ENCODE results near the gene STOX1.
"Not testable (repeated sequence)": the region's sequence is repeated elsewhere in the genome, so short reads cannot be mapped to it uniquely, and the experiment has no call there.

Gene STOX1, protein sequence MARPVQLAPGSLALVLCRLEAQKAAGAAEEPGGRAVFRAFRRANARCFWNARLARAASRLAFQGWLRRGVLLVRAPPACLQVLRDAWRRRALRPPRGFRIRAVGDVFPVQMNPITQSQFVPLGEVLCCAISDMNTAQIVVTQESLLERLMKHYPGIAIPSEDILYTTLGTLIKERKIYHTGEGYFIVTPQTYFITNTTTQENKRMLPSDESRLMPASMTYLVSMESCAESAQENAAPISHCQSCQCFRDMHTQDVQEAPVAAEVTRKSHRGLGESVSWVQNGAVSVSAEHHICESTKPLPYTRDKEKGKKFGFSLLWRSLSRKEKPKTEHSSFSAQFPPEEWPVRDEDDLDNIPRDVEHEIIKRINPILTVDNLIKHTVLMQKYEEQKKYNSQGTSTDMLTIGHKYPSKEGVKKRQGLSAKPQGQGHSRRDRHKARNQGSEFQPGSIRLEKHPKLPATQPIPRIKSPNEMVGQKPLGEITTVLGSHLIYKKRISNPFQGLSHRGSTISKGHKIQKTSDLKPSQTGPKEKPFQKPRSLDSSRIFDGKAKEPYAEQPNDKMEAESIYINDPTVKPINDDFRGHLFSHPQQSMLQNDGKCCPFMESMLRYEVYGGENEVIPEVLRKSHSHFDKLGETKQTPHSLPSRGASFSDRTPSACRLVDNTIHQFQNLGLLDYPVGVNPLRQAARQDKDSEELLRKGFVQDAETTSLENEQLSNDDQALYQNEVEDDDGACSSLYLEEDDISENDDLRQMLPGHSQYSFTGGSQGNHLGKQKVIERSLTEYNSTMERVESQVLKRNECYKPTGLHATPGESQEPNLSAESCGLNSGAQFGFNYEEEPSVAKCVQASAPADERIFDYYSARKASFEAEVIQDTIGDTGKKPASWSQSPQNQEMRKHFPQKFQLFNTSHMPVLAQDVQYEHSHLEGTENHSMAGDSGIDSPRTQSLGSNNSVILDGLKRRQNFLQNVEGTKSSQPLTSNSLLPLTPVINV

DNA sequence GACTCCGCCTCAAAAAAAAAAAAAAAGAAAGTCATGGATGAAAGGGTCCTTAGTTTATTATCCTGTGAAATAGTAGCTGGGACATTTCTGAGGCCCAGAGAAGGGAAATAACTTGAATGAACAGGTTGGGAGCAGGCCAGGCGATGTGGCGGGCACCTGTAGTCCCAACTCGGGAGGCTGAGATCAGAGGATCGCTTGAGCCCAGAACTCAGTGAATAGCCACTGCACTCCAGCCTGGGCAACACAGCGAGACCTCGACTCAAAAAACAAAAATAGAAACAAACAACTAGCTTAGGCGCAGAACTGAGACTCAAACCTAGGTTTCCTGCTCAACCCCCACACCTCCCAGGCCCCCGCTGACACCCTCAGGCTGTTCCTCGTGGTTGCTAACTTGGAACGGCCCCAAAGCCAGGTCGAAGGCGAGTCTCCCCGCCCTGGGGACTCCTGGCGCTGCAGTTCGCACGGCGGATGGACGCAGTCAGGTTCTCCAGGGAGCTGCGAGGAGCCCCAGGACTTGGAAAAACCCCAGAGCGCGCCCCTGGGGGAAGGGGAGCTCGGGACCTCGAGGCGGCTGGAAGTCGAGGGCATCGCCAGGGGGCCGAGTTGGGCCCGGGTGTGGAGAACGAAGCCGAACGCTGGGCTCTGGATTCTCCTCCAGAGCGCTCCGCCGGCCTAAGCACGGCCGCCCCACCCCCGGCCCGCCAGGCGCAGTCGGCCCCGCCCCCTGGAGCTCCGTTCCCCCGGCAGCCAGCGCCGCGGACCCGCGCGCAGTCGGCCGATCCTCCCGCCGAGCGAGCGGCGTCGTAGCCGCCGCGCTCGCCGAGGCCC, at the start of gene STOX1:
Gene STOX1 (plus strand): TSS at position 768 of the 828 bp plus-strand sequence. CDS start 93 bp downstream, outside the sequence.
- peak; percentile 15 to 17 for DNase-seq (ENCODE audit: low read depth in 2 of 2)

DNA sequence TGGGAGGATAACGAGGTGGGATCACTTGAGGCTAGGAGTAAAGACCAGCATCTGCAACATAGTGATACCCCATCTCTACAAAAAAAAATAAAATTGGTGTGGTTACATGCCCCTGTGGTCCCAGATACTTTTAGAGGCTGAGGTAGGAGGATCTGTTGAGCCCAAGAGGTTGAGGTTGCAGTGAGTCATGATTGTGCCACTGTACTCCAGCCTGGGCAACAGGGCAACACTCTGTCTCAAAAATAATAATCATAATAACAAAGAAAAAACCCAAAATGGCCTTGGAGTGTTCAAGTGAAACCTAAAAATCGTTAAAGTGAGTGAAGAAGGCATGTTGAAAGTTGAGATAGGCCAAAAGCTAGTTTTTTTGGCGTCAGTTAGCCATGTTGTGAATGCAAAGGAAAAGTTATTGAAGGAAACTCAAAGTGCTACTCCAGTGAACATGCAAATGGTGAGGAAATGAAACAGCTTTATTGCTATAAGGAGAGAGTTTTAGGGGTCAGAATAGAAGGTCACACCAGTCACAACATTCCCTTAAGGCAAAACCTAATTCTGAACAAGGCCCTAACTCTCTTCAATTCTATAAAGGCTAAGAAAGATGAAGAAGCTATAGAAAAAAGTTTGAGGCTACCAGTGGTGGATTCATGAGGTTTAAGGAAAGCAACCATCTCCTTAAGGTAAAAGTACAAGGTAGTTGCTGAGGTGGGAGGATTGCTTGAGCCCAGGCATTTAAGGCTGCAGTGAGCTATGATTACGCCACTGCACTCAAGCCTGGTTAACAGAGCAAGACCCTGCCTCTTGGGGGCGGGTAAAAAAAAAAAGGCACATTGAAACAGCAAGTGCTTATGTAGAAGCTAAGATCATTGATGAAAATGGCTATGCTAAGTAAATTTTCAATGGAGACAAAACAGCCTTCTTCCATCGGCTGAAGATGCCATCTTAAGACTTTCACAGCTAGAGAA, 45.4 kb upstream of the STOX1 start:
- no peak for DNase-seq (ENCODE audit: low read depth in 2 of 2)

DNA sequence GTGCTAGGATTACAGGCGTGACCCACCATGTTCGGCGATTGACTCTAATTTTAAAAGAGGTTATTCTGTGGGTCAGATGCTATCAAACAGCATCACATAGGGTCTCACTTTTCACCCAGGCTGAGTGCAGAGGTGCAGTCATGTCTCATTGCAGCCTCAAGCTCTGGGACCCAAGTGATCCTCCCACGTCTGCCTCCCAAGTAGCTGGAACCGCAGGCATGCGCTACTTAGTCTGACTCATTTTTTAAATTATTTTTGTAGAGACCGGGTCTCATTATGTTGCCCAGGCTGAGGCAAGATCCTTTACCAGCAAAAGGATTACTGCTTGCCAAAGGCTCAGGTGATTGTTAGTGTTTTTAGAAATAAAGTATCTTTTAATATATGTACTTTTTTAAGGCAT, 42.9 kb upstream of the STOX1 start:
- no peak for DNase-seq (ENCODE audit: low read depth in 2 of 2)

DNA sequence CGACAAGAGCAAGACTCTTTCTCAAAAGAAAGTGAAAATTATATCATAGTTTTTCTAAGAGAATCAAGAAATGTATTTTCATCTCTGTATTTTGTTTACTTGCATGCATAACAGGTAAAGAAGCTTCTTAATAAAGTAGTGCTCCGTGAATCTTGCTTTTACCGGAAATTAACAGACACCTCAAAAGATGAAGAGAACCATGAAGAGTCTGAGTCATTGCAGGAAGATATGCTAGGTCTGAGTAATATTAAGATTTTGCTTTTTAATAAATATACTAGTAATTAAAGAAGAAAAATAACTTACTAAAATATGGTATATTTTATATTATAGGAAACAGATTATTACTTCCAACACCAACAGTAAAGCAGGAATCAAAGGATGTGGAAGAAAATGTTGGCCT, 39.5 kb upstream of the STOX1 start:
- DNase-seq (ENCODE audit: low read depth in 2 of 2): no peak

DNA sequence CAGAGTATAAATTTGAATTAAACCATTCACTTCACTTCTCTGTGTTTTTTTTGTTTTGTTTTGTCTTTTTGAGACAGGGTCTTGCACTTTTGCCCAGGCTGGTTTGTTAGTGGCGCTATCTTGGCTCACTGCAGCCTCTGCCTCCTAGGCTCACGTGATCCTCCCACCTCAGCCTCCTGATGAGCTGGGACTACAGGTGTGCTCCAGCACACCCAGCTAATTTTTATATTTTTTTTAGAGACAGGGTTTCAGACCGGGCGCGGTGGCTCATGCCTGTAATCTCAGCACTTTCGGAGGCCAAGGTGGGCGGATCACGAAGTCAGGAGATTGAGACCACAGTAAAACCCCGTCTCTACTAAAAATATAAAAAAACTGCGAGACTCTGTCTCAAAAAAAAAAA, 36.9 kb upstream of the STOX1 start:
- no peak for DNase-seq (ENCODE audit: low read depth in 2 of 2)

DNA sequence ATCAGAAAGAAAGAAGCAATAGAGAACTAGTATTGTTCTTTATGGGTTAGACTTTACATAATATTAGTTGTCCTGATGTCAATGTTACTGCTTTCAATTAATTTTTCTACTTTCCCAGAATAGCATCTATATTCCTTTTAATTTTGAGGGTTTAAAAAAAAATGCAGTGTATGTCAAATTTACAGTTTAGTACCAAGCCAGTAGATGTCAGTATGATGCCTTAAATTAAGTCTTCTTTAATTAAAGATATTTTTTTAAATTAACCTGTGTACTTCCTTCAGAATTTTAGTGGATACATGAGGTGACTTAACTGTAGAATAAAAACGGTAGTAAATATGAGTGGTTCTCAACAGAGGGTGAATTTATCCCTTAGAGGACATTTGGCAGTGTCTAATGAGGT, 35.2 kb upstream of the STOX1 start:
- no peak for DNase-seq (ENCODE audit: low read depth in 2 of 2)

DNA sequence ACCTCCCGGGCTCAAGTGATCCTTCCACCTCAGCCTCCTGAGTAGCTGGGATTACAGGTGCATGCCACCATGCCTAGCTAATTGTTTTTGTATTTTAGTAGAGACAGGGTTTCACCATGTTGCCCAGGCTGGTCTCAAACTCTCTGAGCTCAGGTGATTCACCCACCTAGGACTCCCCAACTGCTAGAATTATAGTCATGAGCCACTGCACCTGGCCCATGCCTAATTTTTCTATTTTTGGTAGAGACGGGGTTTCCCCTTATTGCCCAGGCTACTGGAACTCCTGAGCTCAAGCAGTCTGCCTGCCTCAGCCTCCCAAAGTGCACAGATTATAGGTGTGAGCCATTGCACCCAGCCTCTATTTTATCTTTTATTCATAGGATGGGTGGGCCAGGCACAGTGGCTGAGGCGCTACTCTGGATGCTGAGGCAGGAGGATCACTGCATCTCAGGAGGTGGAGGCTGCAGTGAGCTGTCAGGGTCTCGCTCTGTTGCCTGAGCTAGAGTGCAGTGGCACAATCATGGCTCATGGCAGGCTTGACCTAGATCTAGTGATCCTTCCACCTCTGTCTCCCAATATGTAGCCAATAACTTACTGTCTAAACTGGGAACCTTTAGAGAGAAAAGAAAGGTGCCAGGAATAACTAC, 31.3 kb upstream of the STOX1 start:
- no peak for DNase-seq (ENCODE audit: low read depth in 2 of 2)

DNA sequence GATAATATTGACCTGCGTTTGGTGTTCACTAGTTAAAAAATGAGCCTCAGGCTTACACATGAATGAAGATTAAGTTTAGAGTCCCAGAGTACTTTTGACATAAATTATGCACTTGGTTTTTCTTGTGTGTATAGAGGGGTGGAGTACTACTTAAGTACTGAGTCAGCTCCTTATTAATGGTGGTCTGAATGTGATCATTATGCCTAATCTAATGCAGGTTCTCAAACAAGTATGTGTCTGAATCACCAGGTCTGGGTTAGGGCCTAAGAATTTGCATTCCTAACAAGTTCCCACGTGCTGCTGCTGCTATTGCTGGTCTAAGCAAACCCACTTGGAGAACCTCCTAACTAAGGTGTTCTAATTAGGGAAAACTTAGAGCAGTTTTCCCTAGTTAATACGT, 30.7 kb upstream of the STOX1 start:
- DNase-seq (ENCODE audit: low read depth in 2 of 2): peak; percentile 15 to 20

DNA sequence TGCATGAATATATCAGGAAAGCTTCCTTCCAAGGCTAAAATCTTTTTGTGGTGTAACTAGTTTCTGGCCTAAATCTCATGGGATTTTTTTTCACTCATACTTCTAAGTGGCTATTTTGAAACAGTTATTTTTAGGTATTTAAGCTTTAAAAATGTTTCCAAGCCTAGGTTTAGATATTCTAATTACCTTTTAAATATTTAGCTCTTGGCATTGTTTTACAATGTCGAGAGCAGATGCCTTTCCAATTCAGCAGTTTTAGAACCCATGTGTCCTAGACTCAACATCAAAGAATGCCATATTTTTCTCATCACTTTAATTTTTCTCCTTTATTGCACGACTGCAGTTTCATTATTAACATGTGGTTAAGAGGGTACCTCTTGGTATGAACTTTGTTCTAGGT, 27.1 kb upstream of the STOX1 start:
- DNase-seq (ENCODE audit: low read depth in 2 of 2): no peak

DNA sequence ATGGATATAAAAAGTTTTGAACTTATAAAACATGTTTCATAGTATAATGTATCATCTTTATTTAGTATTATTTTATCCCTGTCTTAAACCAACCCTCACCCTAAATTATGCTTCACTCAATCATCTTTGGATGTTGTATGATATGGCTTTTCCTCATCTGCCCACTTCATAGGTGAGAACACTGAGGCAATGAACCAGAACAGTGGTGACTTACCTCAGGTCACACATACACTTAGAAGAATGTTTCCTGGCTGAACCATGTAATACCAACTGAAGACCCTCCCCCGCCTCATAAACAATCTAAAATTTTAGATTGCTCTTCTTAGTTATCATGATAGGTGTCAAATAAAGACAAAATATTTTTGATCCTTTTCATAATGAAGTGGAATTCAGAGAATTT, 22.6 kb upstream of the STOX1 start:
- no peak for DNase-seq (ENCODE audit: low read depth in 2 of 2)

DNA sequence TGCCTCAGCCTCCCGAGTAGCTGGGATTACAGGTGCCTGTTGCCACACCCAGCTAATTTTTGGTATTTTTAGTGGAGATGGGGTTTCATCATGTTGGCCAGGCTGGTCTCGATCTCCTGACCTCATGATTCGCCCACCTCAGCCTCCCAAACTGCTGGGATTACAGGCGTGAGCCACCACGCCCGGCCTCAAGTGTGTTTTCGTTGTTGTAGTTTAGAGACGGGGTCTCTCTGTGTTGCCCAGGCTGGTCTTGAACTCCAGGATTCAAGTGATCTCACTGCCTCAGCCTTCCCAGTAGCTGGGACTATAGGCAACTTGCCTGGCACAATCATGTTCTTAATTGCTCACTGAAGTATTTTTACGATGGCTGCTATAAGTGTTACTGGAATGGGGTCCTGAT, 16.5 kb upstream of the STOX1 start:
- not testable (repeated sequence) for DNase-seq (ENCODE audit: low read depth in 2 of 2)

DNA sequence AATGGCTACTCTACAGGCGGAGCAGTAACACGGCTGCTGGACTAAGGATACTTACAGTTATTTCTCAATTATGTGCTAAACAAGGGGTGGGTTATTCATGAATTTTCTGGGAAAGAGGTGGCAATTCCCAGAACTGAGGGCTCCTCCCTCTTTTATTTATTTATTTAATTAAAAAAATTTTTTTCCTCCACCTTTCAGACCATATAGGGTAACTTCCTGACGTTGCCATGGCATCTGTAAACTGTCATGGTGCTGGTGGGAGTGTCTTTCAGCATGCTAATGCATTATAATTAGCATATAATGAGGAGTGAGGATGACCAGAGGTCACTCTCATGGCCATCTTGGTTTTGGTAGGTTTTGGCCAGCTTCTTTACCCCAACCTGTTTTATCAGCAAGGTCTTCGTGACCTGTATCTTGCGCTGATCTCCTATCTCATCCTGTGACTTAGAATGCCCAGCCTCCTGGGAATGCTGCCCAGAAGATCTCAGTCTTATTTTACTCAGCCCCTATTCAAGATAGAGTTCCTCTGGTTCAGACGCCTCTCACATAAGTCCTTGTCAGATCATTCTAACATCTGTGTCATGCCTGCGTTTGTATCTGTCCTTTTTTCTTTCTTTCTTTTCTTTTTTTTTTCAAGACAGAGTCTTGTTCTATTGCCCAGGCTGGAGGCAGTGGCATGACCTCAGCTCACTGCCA, 15.9 kb upstream of the STOX1 start:
- no peak for DNase-seq (ENCODE audit: low read depth in 2 of 2)

DNA sequence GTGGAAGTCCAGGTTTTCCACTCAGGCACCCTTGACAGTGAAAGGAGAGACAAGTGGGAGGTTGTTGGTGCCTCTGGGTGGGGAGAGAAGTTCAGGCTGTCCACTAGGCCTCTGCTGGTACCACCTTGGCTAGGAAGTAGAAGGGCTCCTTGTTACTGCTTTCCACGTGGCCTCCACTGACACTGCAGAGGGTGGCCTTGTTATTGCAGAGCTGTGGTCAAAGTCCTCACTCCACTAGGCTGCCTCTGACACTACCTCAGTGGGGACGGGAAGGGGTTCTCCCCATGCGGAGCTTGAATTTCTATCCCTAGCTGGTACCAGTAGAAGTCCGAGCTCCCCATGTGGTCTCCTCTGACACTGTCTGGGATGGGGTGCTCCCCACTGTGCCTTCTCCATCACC, 14.9 kb upstream of the STOX1 start:
- DNase-seq (ENCODE audit: low read depth in 2 of 2): no peak

DNA sequence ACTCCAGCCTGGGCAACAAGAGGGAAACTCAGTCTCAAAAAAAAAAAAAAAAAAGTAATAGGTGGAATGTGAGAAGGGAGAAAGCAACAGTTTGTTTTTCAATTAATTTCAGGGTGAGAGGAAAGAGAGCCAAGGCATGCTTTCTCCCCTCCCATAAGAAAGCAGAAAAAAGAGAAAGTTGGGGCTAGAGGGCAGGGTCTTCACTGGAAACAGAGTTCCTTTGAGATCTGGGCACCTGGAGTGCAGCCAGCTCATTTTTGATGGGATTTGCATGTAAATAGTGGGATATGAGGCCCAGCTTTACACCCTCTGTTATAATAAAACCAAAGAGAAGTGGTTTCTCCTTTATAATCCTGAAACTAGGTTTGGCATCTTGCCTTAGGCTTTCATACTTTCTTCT, 13.8 kb upstream of the STOX1 start:
- DNase-seq (ENCODE audit: low read depth in 2 of 2): no peak

DNA sequence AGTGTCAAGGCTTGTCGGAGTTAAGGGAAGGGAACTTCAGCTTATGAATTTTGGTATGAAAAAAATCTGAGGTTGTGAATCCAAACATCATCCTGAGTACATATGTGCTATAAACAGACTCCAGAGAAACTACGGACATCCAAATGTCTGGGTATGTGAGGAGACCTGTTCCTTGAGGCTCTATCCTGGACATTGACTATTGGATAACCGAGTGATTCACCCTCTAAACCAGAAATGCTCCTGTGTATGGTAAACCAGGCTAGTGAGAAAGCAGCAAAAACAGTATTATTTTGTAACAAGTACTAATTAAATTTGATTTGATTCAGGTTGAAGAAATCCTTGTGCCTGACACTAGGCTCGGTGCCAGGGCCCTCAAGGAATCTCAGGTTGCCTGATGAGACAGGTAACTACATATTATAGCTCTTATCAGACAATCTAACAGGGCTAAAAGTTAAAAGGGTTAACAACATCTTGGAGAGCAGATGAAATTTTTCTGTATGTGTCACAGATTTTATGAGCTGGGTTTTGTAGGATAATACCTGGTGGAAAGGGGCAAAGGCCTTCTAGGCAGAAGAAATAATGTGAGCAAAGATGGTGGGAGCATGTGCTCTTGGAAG, 10.4 kb upstream of the STOX1 start:
- no peak for DNase-seq (ENCODE audit: low read depth in 2 of 2)

DNA sequence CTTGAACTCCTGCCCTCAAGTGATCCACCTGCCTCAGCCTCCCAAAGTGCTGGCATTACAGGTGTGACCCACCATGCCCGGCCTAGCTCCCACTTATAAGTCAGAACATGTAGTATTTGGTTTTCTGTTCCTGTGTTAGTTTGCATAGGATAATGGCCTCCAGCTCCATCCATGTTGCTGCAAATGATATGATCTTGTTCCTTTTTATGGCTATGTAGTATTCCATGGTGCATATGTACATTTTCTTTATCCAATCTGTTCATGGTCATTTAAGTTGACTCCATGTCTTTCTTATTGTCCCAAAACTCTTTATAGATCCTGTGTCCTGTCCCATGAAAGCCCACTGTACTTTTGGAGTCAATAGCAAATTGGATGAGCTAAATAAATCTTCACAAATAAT, 7.0 kb upstream of the STOX1 start:
- not testable (repeated sequence) for DNase-seq (ENCODE audit: low read depth in 2 of 2)

DNA sequence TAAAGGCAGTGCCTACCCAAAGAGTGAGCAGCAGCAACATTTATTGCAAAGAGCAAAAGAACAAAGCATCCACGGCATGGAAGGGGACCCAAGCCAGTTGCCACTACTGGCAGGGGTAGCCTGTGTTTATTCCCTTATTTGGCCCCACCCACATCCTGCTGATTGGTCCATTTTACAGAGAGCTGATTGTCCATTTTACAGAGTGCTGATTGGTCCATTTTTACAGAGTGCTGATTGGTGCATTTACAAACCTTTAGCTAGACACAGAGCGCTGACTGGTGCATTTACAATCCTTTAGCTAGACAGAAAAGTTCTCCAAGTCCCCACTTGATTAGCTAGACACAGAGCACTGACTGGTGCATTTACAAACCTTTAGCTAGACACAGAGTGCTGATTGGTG, 4.7 kb upstream of the STOX1 start:
- not testable (repeated sequence) for DNase-seq (ENCODE audit: low read depth in 2 of 2)

DNA sequence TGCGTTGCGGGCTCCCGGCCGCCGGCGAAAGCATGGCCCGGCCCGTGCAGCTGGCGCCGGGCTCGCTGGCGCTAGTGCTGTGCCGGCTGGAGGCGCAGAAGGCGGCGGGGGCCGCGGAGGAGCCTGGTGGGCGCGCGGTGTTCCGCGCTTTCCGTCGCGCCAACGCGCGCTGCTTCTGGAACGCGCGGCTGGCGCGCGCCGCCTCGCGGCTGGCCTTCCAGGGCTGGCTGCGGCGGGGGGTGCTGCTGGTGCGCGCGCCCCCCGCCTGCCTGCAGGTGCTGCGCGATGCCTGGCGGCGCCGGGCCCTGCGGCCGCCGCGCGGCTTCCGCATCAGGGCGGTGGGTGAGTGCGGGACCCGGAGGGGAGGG, 245 bp downstream of the STOX1 start:
- not testable (repeated sequence) for DNase-seq (ENCODE audit: low read depth in 2 of 2)

DNA sequence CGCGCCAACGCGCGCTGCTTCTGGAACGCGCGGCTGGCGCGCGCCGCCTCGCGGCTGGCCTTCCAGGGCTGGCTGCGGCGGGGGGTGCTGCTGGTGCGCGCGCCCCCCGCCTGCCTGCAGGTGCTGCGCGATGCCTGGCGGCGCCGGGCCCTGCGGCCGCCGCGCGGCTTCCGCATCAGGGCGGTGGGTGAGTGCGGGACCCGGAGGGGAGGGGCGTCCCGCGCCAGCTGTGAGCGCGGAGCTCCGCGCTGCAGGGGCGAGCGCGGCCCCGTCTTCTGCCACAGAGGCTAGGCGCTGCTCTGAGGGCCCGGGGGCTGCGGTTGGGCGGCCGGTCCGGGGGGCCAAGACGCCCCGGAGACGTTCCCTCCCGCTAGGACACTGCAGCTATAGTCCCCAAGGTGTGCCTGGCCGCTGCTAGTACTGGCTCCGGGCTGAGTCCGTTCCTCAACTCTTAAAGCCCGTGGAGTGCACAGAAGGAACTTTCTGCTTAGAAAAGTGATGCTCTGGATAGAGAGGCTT, 811 bp downstream of the STOX1 start:
- DNase-seq (ENCODE audit: low read depth in 2 of 2): not testable (repeated sequence)

All from fibroblast of skin of left biceps (primary cell).